HepG2 (cell line): ENCODE measurements around the gene MNT. TPM values are rescaled to one million over a fixed set of nuclear protein-coding genes. Genes with fewer than 3 reads are reported as not detected.

Experiments used
- AGO2 ChIP-seq: fragments of 200-400 bp; formaldehyde crosslinking; optimal IDR thresholded peaks from 2 replicates; pipeline ENCODE3; 2017; ENCODE audit warnings: mild to moderate bottlenecking, low read depth, low read length, moderate library complexity
- BRCA1 ChIP-seq: sonication (generic); formaldehyde crosslinking; IDR thresholded peaks from 2 replicates; pipeline ENCODE4 v1.4.0; 2020; ENCODE audit warnings: missing genetic modification reagents
- CBFB ChIP-seq: sonication (generic); formaldehyde crosslinking; IDR thresholded peaks from 2 replicates; pipeline ENCODE4 v1.4.0; 2020; ENCODE audit warnings: missing genetic modification reagents
- ELK4 ChIP-seq: sonication (generic); formaldehyde crosslinking; IDR thresholded peaks from 2 replicates; pipeline ENCODE4 v1.9.0; 2021; ENCODE audit warnings: missing genetic modification reagents, borderline replicate concordance
- IRF2 ChIP-seq: IDR thresholded peaks from 2 replicates; pipeline ENCODE4 v1.6.1; 2018; ENCODE audit warnings: missing genetic modification reagents, missing compliant biosample characterization
- LCORL ChIP-seq, 2 experiments: fragments of 450-650 bp in 1 of 2; sonication (generic) in 1 of 2; formaldehyde crosslinking in 1 of 2; IDR thresholded peaks; 2 replicates each; pipeline versions ENCODE4 v1.5.0 to v1.6.1; 2017 to 2020; ENCODE audit warnings: antibody characterized with exemption in 1 of 2, missing genetic modification reagents in 1 of 2
- PAWR ChIP-seq: sonication (generic); formaldehyde crosslinking; IDR thresholded peaks from 2 replicates; pipeline ENCODE4 v1.4.0; 2020; ENCODE audit warnings: missing genetic modification reagents, mild to moderate bottlenecking, borderline replicate concordance
- SCMH1 ChIP-seq: sonication (generic); formaldehyde crosslinking; IDR thresholded peaks from 2 replicates; pipeline ENCODE4 v1.9.0; 2021; ENCODE audit warnings: missing genetic modification reagents, mild to moderate bottlenecking, borderline replicate concordance
- SRSF1 ChIP-seq: fragments of 200-400 bp; formaldehyde crosslinking; optimal IDR thresholded peaks from 2 replicates; pipeline ENCODE3; 2017; ENCODE audit warnings: mild to moderate bottlenecking, low read depth, low read length, moderate library complexity
- STAT6 ChIP-seq: sonication (generic); formaldehyde crosslinking; IDR thresholded peaks from 2 replicates; pipeline ENCODE4 v1.4.0; 2020; ENCODE audit warnings: missing genetic modification reagents, mild to moderate bottlenecking, borderline replicate concordance
- TARDBP ChIP-seq: sonication (generic); formaldehyde crosslinking; IDR thresholded peaks from 2 replicates; pipeline ENCODE4 v1.8.0; 2022; ENCODE audit warnings: mild to moderate bottlenecking, missing genetic modification reagents
- ZBTB39 ChIP-seq: sonication (generic); formaldehyde crosslinking; IDR thresholded peaks from 2 replicates; pipeline ENCODE4 v1.5.0; 2020; ENCODE audit warnings: missing genetic modification reagents
- ZC3H4 ChIP-seq: sonication (generic); formaldehyde crosslinking; IDR thresholded peaks from 2 replicates; pipeline ENCODE4 v1.4.0; 2020; ENCODE audit warnings: missing genetic modification reagents, borderline replicate concordance
- ZEB1 ChIP-seq: IDR thresholded peaks from 2 replicates; pipeline ENCODE4 v1.6.1; 2012; ENCODE audit warnings: mild to moderate bottlenecking, low read depth, inconsistent platforms; ENCODE audit not compliant: insufficient replicate concordance
- ZFP1 ChIP-seq: IDR thresholded peaks from 2 replicates; pipeline ENCODE4 v1.6.1; 2016
- ZNF3 ChIP-seq: IDR thresholded peaks from 2 replicates; pipeline ENCODE4 v1.7.0; 2017; ENCODE audit warnings: inconsistent platforms
- ZNF333 ChIP-seq: sonication (generic); formaldehyde crosslinking; IDR thresholded peaks from 2 replicates; pipeline ENCODE4 v1.4.0; 2020; ENCODE audit warnings: mild to moderate bottlenecking, missing genetic modification reagents, borderline replicate concordance
- ZNF354B ChIP-seq: sonication (generic); formaldehyde crosslinking; IDR thresholded peaks from 2 replicates; pipeline ENCODE4 v1.8.0; 2022; ENCODE audit warnings: mild to moderate bottlenecking, missing genetic modification reagents
- ZNF577 ChIP-seq: sonication (generic); formaldehyde crosslinking; IDR thresholded peaks from 2 replicates; pipeline ENCODE4 v1.4.0; 2020; ENCODE audit warnings: mild to moderate bottlenecking, low read depth, missing genetic modification reagents, borderline replicate concordance
- ZNF713 ChIP-seq: sonication (generic); formaldehyde crosslinking; IDR thresholded peaks from 2 replicates; pipeline ENCODE4 v1.4.0; 2020; ENCODE audit warnings: mild to moderate bottlenecking, missing genetic modification reagents
- ZNF770 ChIP-seq: sonication (generic); formaldehyde crosslinking; IDR thresholded peaks from 2 replicates; pipeline ENCODE4 v1.5.0; 2020; ENCODE audit warnings: mild to moderate bottlenecking, missing genetic modification reagents
- ZNF839 ChIP-seq: sonication (generic); formaldehyde crosslinking; IDR thresholded peaks from 2 replicates; pipeline ENCODE4 v1.4.0; 2020; ENCODE audit warnings: missing genetic modification reagents, mild to moderate bottlenecking, borderline replicate concordance
- ZSCAN31 ChIP-seq: sonication (generic); formaldehyde crosslinking; IDR thresholded peaks from 2 replicates; pipeline ENCODE4 v1.5.0; 2020; ENCODE audit warnings: low read depth, mild to moderate bottlenecking, missing genetic modification reagents
- polyA plus RNA-seq, 8 experiments: library from polyadenylated mRNA; depleted of rRNA in 3 of 8; stranded (reverse) in 7 of 8; unstranded in 1 of 8; fragments of >200 nt; fragmentation: Illumina TruSeq in 4 of 8; extraction: Trizol in 4 of 8; gene quantifications; 2 replicates each; pipeline versions ENCODE4 v1.2.1 to v1.2.3, GENCODE V29; 2011 to 2016; ENCODE audit warnings: low read depth in 4 of 8, missing spikeins in 1 of 8, mixed read lengths in 1 of 8; ENCODE audit not compliant: insufficient read depth in 1 of 8
- total RNA-seq, 5 experiments: library from RNA; depleted of rRNA; stranded (reverse); fragments of >200 nt; fragmentation: Illumina TruSeq; extraction: Trizol; gene quantifications; 2 replicates each; pipeline ENCODE4 v1.2.3, GENCODE V29; 2016; ENCODE audit warnings: low read depth in 1 of 5

Gene MNT
- total and polyA plus RNA-seq, 2 of the 13 experiments (the other 11 are each of a cell fraction or from before 2014, with no cell fraction given): 2.1 to 3.5 TPM

- TF ChIP-seq LCORL (IDR thresholded peaks at IDR 0.05) (no peak), LCORL (CRISPR knock-in tag; IDR thresholded peaks at IDR 0.05) (peak; percentile 9; the same call in 1 of the 2 replicates), IRF2 (0 out of 2 replicates have a peak, but pooled peaks have one; percentile 14), ZEB1 (no peak), ELK4 (no peak), ZNF3 (CRISPR knock-in tag) (no peak), ZNF577 (CRISPR knock-in tag) (no peak), BRCA1 (CRISPR knock-in tag) (no peak), SRSF1 (peak; percentile 86), ZNF839 (CRISPR knock-in tag) (no peak), ZNF713 (CRISPR knock-in tag) (no peak), TARDBP (CRISPR knock-in tag) (no peak), ZNF333 (CRISPR knock-in tag) (no peak), ZNF770 (CRISPR knock-in tag) (0 out of 2 replicates have a peak, but pooled peaks have one; percentile 4), STAT6 (no peak), AGO2 (no peak), CBFB (CRISPR knock-in tag) (no peak), ZC3H4 (CRISPR knock-in tag) (no peak), ZBTB39 (CRISPR knock-in tag) (no peak), ZNF354B (CRISPR knock-in tag) (no peak), ZSCAN31 (CRISPR knock-in tag) (no peak; the same call in 1 of the 2 replicates), PAWR (no peak), SCMH1 (CRISPR knock-in tag) (no peak), ZFP1 (no peak)
Observed at GRCh38 chr17:2400877-2401425, at the start of gene MNT (continued).
